GM12873 (cell line): Measurements from ENCODE around the gene SEMA3G.

Source experiments
- TF ChIP-seq, protein P1 (sequence below): IDR thresholded peaks from 2 replicates; pipeline ENCODE4 v1.5.1; 2012; ENCODE audit warnings: low read depth, mild to moderate bottlenecking, moderate library complexity, low read length, control low read depth; ENCODE audit not compliant: insufficient read depth; ENCODE audit errors: missing control alignments

The SEMA3G gene

DNA sequence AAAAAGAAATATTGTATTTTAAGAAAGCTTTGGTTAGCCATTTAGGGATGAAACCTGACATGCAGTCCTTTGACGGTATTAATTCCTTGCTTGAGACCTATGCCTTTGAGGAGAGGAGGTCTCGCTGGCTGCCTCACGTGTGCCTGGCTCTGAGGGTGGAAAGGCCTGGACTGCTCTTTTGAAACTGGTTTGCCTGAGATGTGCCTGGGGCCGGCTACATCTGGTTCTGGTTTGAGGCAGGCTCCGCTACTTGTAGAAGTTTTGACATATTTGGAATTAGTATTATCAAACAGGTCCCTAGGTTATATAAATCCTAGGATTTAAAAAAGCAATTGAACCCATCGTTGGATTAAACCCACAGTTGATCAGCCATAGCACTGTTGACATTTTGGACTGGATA, 17.0 kb upstream of the SEMA3G start:
- TF ChIP-seq, protein P1, sequence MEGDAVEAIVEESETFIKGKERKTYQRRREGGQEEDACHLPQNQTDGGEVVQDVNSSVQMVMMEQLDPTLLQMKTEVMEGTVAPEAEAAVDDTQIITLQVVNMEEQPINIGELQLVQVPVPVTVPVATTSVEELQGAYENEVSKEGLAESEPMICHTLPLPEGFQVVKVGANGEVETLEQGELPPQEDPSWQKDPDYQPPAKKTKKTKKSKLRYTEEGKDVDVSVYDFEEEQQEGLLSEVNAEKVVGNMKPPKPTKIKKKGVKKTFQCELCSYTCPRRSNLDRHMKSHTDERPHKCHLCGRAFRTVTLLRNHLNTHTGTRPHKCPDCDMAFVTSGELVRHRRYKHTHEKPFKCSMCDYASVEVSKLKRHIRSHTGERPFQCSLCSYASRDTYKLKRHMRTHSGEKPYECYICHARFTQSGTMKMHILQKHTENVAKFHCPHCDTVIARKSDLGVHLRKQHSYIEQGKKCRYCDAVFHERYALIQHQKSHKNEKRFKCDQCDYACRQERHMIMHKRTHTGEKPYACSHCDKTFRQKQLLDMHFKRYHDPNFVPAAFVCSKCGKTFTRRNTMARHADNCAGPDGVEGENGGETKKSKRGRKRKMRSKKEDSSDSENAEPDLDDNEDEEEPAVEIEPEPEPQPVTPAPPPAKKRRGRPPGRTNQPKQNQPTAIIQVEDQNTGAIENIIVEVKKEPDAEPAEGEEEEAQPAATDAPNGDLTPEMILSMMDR, result no peak

DNA sequence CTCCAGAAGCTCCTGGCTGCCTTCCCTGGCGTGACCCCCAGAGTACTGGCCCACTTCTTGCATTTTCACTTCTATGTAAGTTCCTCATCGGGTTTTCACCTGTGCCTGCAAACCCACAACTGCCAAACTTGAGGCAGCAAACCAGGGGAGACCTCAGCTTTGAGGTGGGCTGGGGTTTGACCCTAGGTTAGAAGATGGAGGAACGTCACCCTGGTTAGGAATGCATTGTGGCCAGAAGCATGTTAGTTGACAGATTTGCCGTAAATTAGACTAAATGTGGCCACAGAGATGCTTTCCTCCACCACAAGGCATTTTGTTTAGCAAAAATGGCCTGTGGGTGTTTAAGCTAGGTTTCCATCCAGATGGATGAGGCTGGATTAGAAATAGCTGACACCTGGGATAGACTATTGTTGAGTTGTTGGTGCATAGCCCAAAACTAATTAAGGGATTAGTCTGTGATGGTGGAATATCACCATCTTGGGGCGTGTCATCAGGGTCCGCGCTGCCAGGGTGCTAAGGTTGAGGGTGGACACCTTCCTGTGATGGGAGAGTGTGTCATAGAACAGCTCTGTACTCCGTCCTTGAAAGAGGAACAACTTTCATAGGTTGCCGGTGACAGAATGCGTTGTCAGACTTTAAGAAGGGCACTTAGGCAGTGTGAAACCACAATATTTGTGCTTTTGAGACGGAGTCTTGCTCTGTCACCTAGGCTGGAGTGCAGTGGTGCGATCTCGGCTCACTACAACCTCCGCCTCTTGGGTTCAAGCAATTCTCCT, 14.1 kb upstream of the SEMA3G start:
- TF ChIP-seq, protein P1, result no peak

DNA sequence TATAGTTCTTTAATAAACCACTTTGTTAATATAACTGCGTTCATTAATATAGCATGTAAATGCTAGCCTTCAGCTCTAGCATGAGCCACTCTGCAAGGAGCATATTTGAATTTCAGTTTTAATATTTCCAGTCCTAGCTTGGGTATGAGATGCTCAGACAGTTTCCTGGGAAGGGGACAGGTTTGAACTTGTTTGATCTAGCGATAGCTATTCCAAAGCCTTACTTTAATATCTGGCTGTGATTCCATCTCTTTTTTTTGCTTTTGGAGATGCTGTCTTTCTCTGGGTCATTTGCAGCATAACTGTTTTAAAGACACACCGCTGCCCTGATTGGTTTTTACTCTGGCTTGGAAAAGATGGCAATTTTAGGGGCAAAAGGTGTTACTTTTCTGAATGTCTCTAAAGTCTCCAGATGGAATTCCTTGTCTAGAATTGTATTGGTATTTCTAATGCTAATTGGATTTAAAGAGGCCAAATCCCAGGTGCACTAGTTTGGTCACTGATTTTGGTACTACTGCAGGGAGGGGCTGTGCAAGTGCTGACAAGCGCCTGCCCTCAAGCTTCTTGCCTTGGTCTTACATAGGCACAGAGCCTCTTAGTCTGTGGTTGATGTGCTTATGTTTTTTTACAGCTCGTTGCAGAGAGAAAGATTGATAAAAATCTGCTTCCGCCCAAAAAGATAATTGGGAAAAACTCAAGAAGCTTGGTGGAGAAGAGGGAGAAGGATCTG, 13.3 kb upstream of the SEMA3G start:
- TF ChIP-seq, protein P1, result no peak

GRCh38 chr3:52456800-52457183, 11.9 kb upstream of the SEMA3G start:
- TF ChIP-seq, protein P1, result no peak

- TF ChIP-seq, protein P1, result no peak
Observed at GRCh38 chr3:52456169-52456799, 11.4 kb upstream of the SEMA3G start.

GRCh38 chr3:52455283-52456168, 10.6 kb upstream of the SEMA3G start, which contains the start of gene NISCH:
TSS of gene NISCH (plus strand) at chr3:52455604. CDS start at chr3:52455642, 38 bp downstream.
- TF ChIP-seq, protein P1, result no peak
